A673 (cell line): ENCODE data around the gene CYP4F8.
A peak's percentile ranks its signal among the peaks of the same experiment; 100 is the strongest.

Experiments
- CTCF ChIP-seq: fragments of 300-800, 200-600 bp; sonication (generic); conservative IDR thresholded peaks from 2 replicates; pipeline ENCODE4 v1.5.1; 2017; ENCODE audit warnings: low read depth, mild to moderate bottlenecking, antibody characterized with exemption, low read length, moderate library complexity, mixed read lengths
- EZH2 ChIP-seq: fragments of 200-600 bp; sonication (generic); IDR thresholded peaks from 2 replicates; pipeline ENCODE4 v1.6.1; 2017; ENCODE audit warnings: borderline replicate concordance, low read depth, mild to moderate bottlenecking, mixed read lengths, antibody characterized with exemption, low read length; ENCODE audit not compliant: poor library complexity, severe bottlenecking

- peak; percentile 57 for TF ChIP-seq CTCF
- TF ChIP-seq EZH2, result no peak
Measured at GRCh38 chr19:15631817-15632216, 16.8 kb downstream of the CYP4F8 start.
